ENCODE results near the gene SFTPA1.

GRCh38 chr10:79638318-79638717 is 27.6 kb downstream of the SFTPA1 start:
- no peak for TF ChIP-seq CTCF (IDR thresholded peaks at IDR 0.05; ENCODE audit: borderline replicate concordance, extremely low read depth, low read length, poor library complexity, severe bottlenecking)
- TF ChIP-seq EZH2 (IDR thresholded peaks at IDR 0.05; ENCODE audit: borderline replicate concordance, low read depth, low read length, severe bottlenecking), result no peak

Data from DND-41 (cell line).